ENCODE results near the gene RPL7L1.

RPL7L1 gene

GRCh38 chr6:42925248-42925857 is 45.9 kb downstream of the RPL7L1 start:
- TF ChIP-seq, protein P1, sequence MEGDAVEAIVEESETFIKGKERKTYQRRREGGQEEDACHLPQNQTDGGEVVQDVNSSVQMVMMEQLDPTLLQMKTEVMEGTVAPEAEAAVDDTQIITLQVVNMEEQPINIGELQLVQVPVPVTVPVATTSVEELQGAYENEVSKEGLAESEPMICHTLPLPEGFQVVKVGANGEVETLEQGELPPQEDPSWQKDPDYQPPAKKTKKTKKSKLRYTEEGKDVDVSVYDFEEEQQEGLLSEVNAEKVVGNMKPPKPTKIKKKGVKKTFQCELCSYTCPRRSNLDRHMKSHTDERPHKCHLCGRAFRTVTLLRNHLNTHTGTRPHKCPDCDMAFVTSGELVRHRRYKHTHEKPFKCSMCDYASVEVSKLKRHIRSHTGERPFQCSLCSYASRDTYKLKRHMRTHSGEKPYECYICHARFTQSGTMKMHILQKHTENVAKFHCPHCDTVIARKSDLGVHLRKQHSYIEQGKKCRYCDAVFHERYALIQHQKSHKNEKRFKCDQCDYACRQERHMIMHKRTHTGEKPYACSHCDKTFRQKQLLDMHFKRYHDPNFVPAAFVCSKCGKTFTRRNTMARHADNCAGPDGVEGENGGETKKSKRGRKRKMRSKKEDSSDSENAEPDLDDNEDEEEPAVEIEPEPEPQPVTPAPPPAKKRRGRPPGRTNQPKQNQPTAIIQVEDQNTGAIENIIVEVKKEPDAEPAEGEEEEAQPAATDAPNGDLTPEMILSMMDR (IDR thresholded peaks at IDR 0.05; ENCODE audit: extremely low read depth, missing control alignments) = no peak

GRCh38 chr6:42928986-42929820 is 49.8 kb downstream of the RPL7L1 start, which contains the start of gene CNPY3:
Gene CNPY3 (plus strand): TSS chr6:42929480. CDS start chr6:42929571, 91 bp downstream.
- TF ChIP-seq, protein P1 (IDR thresholded peaks at IDR 0.05; ENCODE audit: extremely low read depth, missing control alignments) = no peak

More at GRCh38 chr6:42925248-42925857, 45.9 kb downstream of the RPL7L1 start:
- DNase-seq (ENCODE audit: low spot score) = no peak

DNA sequence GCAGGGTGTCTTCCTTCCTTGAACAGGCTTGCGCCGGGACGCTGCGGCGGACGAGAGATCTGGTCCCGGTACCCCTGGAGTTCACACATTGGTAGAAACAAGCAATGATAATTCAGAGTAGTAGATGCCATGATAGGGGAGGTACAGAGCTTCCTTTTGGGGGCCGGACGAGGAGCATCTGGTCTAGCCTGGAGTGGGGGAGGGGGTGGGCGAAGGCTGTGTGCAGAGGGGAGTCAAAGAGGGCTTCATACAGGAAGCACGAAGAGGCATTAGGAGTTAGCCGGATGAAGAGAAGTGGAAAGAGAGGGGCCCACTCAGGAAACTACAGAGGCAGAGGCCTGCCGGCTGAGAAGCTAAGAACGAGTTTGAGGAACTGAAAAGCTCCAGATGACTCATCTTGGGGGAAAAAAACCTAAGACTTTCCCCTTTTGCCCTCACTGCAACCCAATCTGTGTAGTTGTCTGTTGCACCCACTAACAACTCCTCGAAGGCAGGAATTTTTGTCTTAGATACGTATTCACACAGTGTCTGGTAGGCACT is 50.5 kb downstream of the RPL7L1 start:
- TF ChIP-seq, protein P1 (IDR thresholded peaks at IDR 0.05; ENCODE audit: extremely low read depth, missing control alignments) = no peak
- peak; percentile 85 for DNase-seq (ENCODE audit: low spot score)

More at GRCh38 chr6:42928986-42929820, 49.8 kb downstream of the RPL7L1 start, which contains the start of gene CNPY3:
- peak; percentile 94 for DNase-seq (ENCODE audit: low spot score)

DNA sequence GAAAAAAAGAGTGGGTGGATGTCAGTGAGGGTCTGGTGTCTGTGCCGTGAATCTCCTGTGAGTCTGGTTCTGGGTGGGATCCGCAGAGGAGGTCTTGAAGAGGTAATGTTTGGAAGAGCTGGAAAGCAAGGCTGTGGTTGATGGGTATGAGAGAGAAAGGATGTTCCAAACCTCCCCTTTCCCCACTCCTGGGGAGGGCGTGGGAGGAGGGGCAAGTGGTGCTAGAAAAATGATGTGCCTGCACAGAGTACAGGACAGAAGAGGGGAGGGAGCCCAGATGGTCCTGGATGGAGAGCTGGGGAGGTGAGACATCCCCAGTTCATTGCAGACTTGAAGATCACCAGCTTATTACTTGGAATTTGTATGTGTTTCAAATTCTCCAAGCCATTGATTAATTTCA is 53.0 kb downstream of the RPL7L1 start:
- no peak for DNase-seq (ENCODE audit: low spot score)
- TF ChIP-seq, protein P1 (IDR thresholded peaks at IDR 0.05; ENCODE audit: extremely low read depth, missing control alignments) = no peak

GRCh38 chr6:42933205-42933604 is 53.8 kb downstream of the RPL7L1 start:
- TF ChIP-seq, protein P1 (IDR thresholded peaks at IDR 0.05; ENCODE audit: extremely low read depth, missing control alignments) = no peak
- DNase-seq (ENCODE audit: low spot score) = no peak

DNA sequence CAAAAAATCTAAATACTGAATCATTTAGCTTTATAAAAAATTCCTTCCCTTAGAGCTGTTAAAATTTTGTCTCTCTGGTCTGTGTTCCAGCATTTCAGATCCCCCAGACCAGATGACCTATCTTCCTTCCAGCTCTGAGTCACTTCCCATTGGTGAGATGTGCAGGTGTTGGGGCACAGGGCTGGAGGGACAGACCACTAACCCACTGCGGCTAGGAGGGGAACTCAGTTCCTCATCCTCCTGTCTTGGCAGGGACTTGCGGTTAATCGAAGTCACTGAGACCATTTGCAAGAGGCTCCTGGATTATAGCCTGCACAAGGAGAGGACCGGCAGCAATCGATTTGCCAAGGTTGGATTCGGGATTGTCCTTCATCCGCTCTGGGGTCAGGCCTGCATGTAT is 55.9 kb downstream of the RPL7L1 start:
- no peak for DNase-seq (ENCODE audit: low spot score)

More for the DNA sequence above, 55.9 kb downstream of the RPL7L1 start:
- TF ChIP-seq, protein P1 (IDR thresholded peaks at IDR 0.05; ENCODE audit: extremely low read depth, missing control alignments) = no peak

All from GM20000 (cell line).